Astrocyte of the spinal cord (primary cell): Measurements from ENCODE around the gene PAEP.

ENCODE experiments used
- DNase-seq: peaks from one replicate; pipeline ENCODE4 v3.0.0; 2011; ENCODE audit warnings: low read depth, low spot score
- H3K4me3 ChIP-seq: 2 replicates; pipeline ENCODE4 v1.5.1; 2011; ENCODE audit warnings: low read depth, mild to moderate bottlenecking, low read length, moderate library complexity
- CTCF ChIP-seq: IDR thresholded peaks from 2 replicates; pipeline ENCODE4 v1.5.1; 2012; ENCODE audit warnings: low read depth, mild to moderate bottlenecking, low read length, inconsistent platforms
- in situ Hi-C: cut with HindIII; loops from 2 replicates; pipeline ENCODE4 v1.10.0; 2017; ENCODE audit warnings: low sequenced_read_pairs

PAEP gene

DNA sequence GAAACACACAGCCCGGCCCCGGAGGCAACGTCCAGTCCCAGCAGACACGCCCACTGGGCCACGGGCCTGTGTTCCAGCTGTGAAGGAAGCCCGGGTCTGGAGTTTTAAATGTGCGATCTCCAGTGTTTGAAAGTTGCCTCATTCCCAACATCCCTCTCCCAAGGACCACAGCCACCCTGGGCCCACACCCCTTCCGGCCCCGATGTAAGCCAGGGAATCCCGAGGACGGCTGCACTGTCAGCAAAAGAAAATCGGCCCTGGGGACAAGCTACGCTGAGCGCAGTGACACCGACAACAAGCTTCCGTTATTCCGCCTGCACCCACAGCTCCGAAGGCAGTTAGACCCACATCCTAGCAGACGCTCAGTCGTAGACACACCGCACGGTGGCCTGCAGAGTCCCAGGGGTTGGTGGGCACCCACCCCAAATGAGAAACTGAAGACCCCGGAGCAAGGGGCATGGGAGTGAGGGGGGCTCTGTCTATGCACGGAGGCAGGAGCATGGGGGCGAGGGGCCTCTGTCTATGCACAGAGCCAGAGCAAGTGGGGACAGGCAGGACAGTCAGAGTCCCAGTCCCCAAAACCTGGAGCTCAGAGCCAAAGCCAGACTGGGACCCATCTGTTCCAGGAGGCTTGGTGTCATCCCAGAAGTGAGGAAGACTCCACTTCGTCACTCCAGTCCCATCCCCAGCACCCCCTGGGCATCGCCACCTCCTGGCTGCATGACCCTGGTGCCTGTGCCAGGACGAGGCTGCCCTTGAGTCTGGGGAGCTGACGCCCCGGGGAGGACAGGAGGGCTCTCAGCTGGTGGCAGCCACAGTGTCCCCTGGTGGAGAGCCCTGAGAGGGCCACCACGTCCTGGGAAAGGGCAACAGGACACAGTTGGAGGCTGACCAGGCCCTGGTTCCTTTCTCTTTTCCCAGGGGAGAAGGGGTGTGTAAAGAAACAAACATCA, 54.4 kb downstream of the PAEP start:
- in situ Hi-C loops, result no loop called here
- H3K4me3 ChIP-seq, result no peak overlapping the region
- no peak for TF ChIP-seq CTCF
- DNase-seq, result no peak
